PFSK-1 (cell line): ENCODE measurements around the gene FAM120C.

Experiments
- POLR2AphosphoS5 ChIP-seq: IDR thresholded peaks from 2 replicates; pipeline ENCODE4 v1.6.1; 2012; ENCODE audit warnings: low read depth, mild to moderate bottlenecking, control low read depth, low read length, moderate library complexity
- TAF1 ChIP-seq: IDR thresholded peaks from 2 replicates; pipeline ENCODE4 v1.6.1; 2012; ENCODE audit warnings: low read length, control low read depth, borderline replicate concordance; ENCODE audit not compliant: insufficient read depth

GRCh38 chrX:54171091-54171490 is 12.0 kb downstream of the FAM120C start:
- TF ChIP-seq TAF1 (no peak), POLR2AphosphoS5 (no peak)
